Measurements from ENCODE around the gene ALG11. TPM values are rescaled to one million over a fixed set of nuclear protein-coding genes. Genes with fewer than 3 reads are reported as not detected.
"Not testable (repeated sequence)": the region's sequence is repeated elsewhere in the genome, so short reads cannot be mapped to it uniquely, and the experiment has no call there.

ALG11 gene
- total RNA-seq, 1 donor from 2014 or later, result 28.0 TPM

DNA sequence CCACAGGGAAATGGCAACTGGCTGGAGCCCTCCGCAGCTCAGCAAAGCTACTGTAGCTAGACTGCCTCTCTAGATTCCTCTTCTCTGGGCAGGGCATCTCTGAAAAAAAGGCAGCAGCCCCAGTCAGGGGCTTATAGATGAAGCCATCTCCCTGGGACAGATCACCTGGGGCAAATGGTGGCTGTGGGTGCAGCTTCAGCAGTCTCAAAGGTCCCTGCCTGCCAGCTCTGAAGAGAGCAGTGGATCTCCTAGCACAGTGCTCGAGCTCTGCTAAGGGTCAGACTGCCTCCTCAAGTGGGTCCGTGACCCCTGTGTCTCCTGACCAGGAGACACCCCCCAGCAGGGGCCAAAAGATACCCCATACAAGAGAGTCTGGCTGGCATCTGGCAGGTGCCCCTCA, 28.9 kb upstream of the ALG11 start:
- H3K27ac Mint-ChIP-seq; H3K4me3 Mint-ChIP-seq; DNase-seq; intact Hi-C loops (cut with micrococcal nuclease); H3K9me3 Mint-ChIP-seq; H3K36me3 Mint-ChIP-seq (ENCODE audit: low read depth); H3K4me1 Mint-ChIP-seq: not testable (repeated sequence)
- peaks cover 30% of the 10 kb centered on the region for H3K27me3 Mint-ChIP-seq

DNA sequence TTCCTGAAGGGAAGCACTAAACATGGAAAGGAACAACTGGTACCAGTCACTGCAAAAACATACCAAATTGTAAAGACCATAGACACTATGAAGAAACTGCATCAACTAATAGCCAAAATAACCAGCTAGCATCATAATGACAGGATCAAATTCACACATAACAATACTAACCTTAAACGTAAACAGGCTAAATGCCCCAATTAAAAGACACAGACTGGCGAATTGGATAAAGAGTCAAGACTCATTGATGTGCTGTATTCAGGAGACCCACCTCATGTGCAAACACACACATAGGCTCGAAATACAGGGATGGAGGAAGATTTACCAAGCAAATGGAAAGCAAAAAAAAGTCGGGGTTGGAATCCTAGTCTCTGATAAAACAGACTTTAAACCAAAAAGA, 27.3 kb upstream of the ALG11 start:
- DNase-seq; H3K36me3 Mint-ChIP-seq (ENCODE audit: low read depth); H3K4me3 Mint-ChIP-seq; H3K4me1 Mint-ChIP-seq; intact Hi-C loops (cut with micrococcal nuclease); H3K27ac Mint-ChIP-seq; H3K9me3 Mint-ChIP-seq: not testable (repeated sequence)
- H3K27me3 Mint-ChIP-seq, result peaks cover 30% of the 10 kb centered on the region

- Mint-ChIP-seq H3K27me3 (peaks cover 32% of the 10 kb centered on the region), H3K4me3 (no peak overlapping the region), H3K36me3 (ENCODE audit: low read depth) (no peaks in the 10 kb centered on the region), H3K4me1 (no peaks in the 10 kb centered on the region), H3K27ac (no peak overlapping the region), H3K9me3 (peaks cover 8% of the 10 kb centered on the region)
- no peak for DNase-seq
- intact Hi-C loops (cut with micrococcal nuclease), result no loop called here
These were observed 23.1 kb upstream of the ALG11 start for GRCh38 chr13:51988988-51989618.

DNA sequence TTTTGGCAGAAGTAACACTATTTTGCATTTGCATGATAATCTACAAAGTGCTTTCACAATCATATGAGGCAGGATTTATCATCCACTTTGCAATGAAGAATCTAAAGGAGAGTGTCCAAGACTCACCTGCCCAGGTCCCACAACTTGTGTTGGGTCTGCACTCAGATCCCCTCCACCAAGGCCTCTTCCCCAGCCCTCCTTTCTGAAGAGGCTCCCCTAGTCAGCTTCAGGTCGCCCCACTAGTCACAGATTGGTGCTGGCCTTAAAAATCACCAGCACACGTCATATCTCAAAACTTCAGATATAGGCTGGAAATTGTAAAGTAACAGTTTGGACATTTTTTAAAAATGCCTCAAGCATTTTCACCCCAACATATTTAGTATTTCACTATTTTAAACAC, 18.5 kb upstream of the ALG11 start:
- intact Hi-C loops (cut with micrococcal nuclease), result no loop called here
- peaks cover 2% of the 10 kb centered on the region for H3K4me1 Mint-ChIP-seq
- peaks cover 13% of the 10 kb centered on the region for H3K27me3 Mint-ChIP-seq

DNA sequence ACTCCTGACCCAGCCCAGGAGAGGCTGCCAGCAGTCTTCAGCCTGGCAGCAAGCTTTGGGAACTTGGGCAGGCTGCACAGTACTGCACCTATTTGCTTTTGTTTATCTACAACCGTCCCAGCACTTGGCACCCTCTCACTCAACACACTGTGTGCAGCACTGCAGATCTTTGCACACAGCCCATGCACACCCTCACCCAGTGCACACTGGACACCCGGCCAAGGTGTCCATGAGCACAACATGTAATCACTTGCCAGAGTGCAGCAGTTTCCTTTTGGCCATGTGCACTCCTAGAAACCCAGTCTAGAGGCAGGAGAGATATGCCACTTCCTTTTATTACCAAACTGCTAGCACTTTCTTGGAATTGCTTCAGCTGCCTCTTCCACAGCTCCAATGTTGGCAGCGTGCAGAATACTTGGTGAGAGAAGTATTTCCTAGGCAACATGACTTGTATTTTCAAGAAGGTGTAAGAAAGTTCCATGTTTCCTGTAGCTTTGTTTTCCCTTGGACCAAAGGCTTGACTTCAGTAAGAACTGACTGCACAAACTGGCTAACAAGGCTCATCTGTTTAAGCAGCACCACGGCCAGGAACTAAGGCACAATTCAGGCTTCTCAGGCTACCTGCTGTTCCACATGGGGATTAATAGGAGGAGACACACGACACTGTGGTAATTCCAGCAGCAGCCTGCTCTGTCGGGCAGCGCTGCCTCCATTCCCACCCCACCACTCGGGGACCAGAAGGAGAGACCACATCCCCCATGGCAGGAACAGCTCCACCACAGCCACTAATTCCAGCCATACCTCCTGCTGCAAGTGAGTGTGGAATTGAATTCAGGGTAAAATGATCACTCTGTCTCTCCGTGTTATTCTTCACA, 16.3 kb upstream of the ALG11 start:
- peak; percentile 50 for DNase-seq
- intact Hi-C loops (cut with micrococcal nuclease), result no loop called here
- peaks cover 2% of the 10 kb centered on the region for H3K4me1 Mint-ChIP-seq
- no peak overlapping the region for H3K27ac Mint-ChIP-seq
- H3K36me3 Mint-ChIP-seq (ENCODE audit: low read depth), result no peaks in the 10 kb centered on the region
- no peaks in the 10 kb centered on the region for H3K9me3 Mint-ChIP-seq
- no peak overlapping the region for H3K4me3 Mint-ChIP-seq
- peaks cover 20% of the 10 kb centered on the region for H3K27me3 Mint-ChIP-seq

More for the DNA sequence above, 18.5 kb upstream of the ALG11 start:
- no peaks in the 10 kb centered on the region for H3K9me3 Mint-ChIP-seq
- no peak overlapping the region for H3K27ac Mint-ChIP-seq
- no peak overlapping the region for H3K4me3 Mint-ChIP-seq
- H3K36me3 Mint-ChIP-seq (ENCODE audit: low read depth), result no peaks in the 10 kb centered on the region
- DNase-seq, result no peak

GRCh38 chr13:51996641-51997040, 15.6 kb upstream of the ALG11 start:
- Mint-ChIP-seq H3K4me3 (no peak overlapping the region), H3K27ac (no peak overlapping the region), H3K9me3 (no peaks in the 10 kb centered on the region), H3K27me3 (peaks cover 24% of the 10 kb centered on the region), H3K4me1 (peaks cover 2% of the 10 kb centered on the region), H3K36me3 (ENCODE audit: low read depth) (no peaks in the 10 kb centered on the region)
- no peak for DNase-seq
- intact Hi-C loops (cut with micrococcal nuclease), result no loop called here

GRCh38 chr13:51997186-51997585, 15.0 kb upstream of the ALG11 start:
- Mint-ChIP-seq H3K27me3 (peaks cover 24% of the 10 kb centered on the region), H3K4me3 (no peak overlapping the region), H3K36me3 (ENCODE audit: low read depth) (no peaks in the 10 kb centered on the region), H3K27ac (no peak overlapping the region), H3K4me1 (peaks cover 2% of the 10 kb centered on the region), H3K9me3 (no peaks in the 10 kb centered on the region)
- DNase-seq, result no peak
- intact Hi-C loops (cut with micrococcal nuclease), result no loop called here

DNA sequence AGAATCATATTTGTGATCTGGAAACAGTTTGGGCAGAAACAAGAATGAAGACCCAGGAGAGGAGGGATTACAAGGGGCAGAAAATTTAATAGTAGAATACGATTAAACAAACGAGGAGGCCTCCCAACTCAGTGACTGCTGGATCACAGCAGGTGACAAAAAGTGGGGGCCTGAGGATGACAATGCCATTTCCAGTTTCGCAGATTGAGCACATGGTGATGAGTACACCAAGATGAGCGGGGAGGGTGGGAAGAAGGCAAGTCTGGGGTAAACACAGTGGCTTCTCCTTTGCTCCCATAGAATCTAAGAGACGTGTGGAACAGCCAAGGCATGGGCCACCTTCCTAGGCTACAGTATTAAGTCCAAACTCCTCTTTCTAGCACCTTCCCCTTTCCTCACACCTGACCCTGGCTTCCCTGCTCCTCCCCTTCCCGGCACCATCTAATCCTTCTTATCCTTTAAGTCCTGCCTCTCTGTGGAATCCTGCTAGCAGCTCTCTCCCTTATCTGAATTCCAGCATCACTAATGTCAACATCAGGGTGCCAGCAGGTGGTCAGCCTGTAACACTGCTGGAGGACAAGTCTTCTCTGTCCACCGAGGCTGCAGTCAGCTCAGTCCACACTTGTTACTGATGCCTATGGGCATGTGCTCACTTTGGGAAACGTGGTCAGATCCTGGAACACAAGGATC, 14.4 kb upstream of the ALG11 start:
- DNase-seq, result no peak
- Mint-ChIP-seq H3K27ac (no peak overlapping the region), H3K4me3 (no peak overlapping the region), H3K36me3 (ENCODE audit: low read depth) (no peaks in the 10 kb centered on the region), H3K4me1 (peaks cover 2% of the 10 kb centered on the region), H3K27me3 (peaks cover 24% of the 10 kb centered on the region), H3K9me3 (no peaks in the 10 kb centered on the region)
- intact Hi-C loops (cut with micrococcal nuclease), result no loop called here

DNA sequence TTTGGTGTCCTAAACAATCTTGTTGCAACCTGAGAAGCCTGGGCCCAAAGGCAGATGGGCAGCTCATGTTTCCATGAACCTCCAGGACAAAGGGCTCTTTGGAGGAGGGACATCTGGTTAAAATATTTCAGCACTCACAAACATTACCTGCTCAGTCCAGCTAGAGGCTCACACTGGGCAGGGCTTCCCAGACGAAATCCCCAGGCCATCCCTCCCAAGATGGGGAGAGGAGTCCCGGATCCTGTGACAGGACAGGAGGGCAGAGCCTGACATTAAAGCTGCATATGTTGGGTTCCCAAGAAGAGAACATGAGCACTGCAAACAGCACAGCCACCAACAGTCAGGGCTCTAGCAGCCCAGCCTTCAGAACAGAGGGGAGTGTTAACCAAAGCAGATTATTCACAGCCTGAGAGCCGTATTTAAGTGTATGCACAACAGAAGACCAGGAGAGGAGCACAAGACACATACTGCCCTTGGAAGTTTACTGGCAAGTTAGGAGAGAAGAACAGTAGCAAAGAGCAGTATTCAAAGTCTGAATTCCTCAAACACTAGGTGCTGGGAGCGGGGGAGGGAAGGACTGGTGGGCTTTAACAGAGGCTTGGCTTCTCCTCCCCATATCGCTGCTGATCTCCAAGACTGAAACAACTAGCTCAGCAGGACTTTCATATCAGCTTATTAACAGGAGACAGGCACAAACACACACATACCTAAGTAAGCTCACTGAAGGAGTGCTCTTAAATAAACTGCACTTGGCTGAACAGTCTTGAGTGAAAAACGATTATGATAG, 13.3 kb upstream of the ALG11 start:
- intact Hi-C loops (cut with micrococcal nuclease), result no loop called here
- H3K27me3 Mint-ChIP-seq, result peaks cover 21% of the 10 kb centered on the region
- DNase-seq, result no peak
- H3K4me1 Mint-ChIP-seq, result peaks cover 2% of the 10 kb centered on the region
- no peak overlapping the region for H3K27ac Mint-ChIP-seq
- no peak overlapping the region for H3K4me3 Mint-ChIP-seq
- no peaks in the 10 kb centered on the region for H3K9me3 Mint-ChIP-seq
- H3K36me3 Mint-ChIP-seq (ENCODE audit: low read depth), result no peaks in the 10 kb centered on the region

DNA sequence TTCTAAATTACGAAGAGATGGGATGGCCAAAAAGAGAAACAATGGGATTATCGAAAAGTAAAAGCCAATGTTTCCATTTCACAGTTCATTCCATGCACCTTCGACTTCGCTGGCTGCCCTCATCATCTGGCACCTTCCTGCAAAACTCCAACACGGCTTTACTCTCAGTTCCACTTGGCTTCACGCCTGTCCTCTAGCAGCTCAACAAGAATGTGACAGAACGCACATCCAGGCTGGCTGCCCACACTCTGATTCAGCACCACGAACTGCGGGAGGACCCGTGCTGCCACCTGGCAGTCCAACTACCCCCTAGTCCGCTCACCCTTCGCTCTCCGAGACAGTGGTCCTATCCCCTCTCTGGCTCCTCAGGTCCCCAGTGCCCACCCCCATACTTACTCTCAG, 12.7 kb upstream of the ALG11 start:
- no peak for DNase-seq
- Mint-ChIP-seq H3K4me3 (no peak overlapping the region), H3K27ac (no peak overlapping the region), H3K27me3 (peaks cover 19% of the 10 kb centered on the region), H3K4me1 (peaks cover 2% of the 10 kb centered on the region), H3K36me3 (ENCODE audit: low read depth) (no peaks in the 10 kb centered on the region), H3K9me3 (no peaks in the 10 kb centered on the region)
- intact Hi-C loops (cut with micrococcal nuclease), result no loop called here

- Mint-ChIP-seq H3K9me3 (no peaks in the 10 kb centered on the region), H3K36me3 (ENCODE audit: low read depth) (no peaks in the 10 kb centered on the region), H3K4me3 (no peak overlapping the region), H3K4me1 (peaks cover 2% of the 10 kb centered on the region), H3K27me3 (peaks cover 18% of the 10 kb centered on the region), H3K27ac (no peak overlapping the region)
- intact Hi-C loops (cut with micrococcal nuclease), result loop anchor here (2.0 kb wide), 1 partner anchor 237 kb away; no protein-coding TSS in a partner anchor
- no peak for DNase-seq
These were observed 12.3 kb upstream of the ALG11 start for GRCh38 chr13:51999921-52000320.

GRCh38 chr13:52001120-52001731, 11.0 kb upstream of the ALG11 start:
- intact Hi-C loops (cut with micrococcal nuclease), result loop anchor here (1.0 to 2.0 kb wide), 3 partner anchors 126 to 449 kb away; partner anchors contain the start of gene VPS36
- no peaks in the 10 kb centered on the region for H3K4me1 Mint-ChIP-seq
- no peaks in the 10 kb centered on the region for H3K9me3 Mint-ChIP-seq

DNA sequence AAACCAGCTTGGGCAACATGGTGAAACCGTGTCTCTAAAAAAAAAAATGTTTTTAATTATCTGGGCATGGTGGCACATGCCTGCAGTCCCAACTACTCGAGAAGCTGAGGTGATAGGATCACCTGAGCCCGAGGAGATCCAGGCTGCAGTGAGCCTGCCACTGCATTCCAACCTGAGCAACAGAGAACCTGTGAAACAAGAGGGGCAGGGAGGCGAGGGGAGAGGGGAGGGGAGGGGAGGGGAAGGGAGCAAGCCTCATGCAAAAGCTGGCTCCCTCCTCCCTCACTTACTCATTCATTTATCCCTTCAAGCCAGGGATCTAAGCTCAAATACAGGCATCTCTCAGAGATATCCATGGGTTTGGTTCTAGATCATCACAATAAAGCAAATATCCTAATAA, 9.8 kb upstream of the ALG11 start:
- intact Hi-C loops (cut with micrococcal nuclease), result no loop called here
- Mint-ChIP-seq H3K9me3 (no peaks in the 10 kb centered on the region), H3K4me3 (no peak overlapping the region), H3K27ac (no peak overlapping the region), H3K36me3 (ENCODE audit: low read depth) (no peaks in the 10 kb centered on the region), H3K27me3 (peaks cover 24% of the 10 kb centered on the region), H3K4me1 (no peaks in the 10 kb centered on the region)
- DNase-seq, result no peak

More at GRCh38 chr13:52001120-52001731, 11.0 kb upstream of the ALG11 start:
- Mint-ChIP-seq H3K27ac (no peak overlapping the region), H3K36me3 (ENCODE audit: low read depth) (no peaks in the 10 kb centered on the region), H3K4me3 (no peak overlapping the region), H3K27me3 (peaks cover 18% of the 10 kb centered on the region)
- peak; percentile 62 for DNase-seq
